ENCODE results near the gene ABHD2. TPM values are rescaled to one million over a fixed set of nuclear protein-coding genes. Genes with fewer than 3 reads are reported as not detected.

The ABHD2 gene
- total RNA-seq, 1 donor from 2014 or later = 32.3 TPM

DNA sequence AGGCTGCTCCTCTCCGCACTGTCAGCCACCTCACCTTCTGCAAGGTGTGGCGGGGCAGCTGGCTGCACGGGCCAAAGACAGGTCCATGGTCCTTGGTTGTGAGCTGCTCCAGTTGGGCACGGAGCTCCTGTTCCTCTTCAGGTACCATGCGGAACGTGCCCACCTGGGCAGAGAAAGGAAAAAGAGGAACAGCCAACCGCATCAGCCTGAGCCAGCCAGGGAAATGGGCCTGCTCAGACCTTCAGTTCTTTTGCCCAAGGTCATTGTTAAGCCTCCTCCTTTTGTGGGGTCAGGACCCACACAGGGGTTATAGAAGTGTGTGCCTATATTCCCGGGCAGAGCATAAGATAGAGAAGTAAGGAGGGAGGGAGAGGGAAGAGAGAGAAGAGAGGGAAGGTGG is 130.3 kb downstream of the ABHD2 start:
- Mint-ChIP-seq H3K9me3 (ENCODE audit: unreplicated experiment) (no peaks in the 10 kb centered on the region), H3K36me3 (ENCODE audit: low read depth, unreplicated experiment) (no peaks in the 10 kb centered on the region), H3K4me3 (ENCODE audit: unreplicated experiment) (no peak overlapping the region), H3K27me3 (ENCODE audit: unreplicated experiment) (peaks cover 3% of the 10 kb centered on the region), H3K4me1 (ENCODE audit: unreplicated experiment) (no peaks in the 10 kb centered on the region), H3K27ac (ENCODE audit: unreplicated experiment) (no peak overlapping the region)
- TF ChIP-seq, protein P1, sequence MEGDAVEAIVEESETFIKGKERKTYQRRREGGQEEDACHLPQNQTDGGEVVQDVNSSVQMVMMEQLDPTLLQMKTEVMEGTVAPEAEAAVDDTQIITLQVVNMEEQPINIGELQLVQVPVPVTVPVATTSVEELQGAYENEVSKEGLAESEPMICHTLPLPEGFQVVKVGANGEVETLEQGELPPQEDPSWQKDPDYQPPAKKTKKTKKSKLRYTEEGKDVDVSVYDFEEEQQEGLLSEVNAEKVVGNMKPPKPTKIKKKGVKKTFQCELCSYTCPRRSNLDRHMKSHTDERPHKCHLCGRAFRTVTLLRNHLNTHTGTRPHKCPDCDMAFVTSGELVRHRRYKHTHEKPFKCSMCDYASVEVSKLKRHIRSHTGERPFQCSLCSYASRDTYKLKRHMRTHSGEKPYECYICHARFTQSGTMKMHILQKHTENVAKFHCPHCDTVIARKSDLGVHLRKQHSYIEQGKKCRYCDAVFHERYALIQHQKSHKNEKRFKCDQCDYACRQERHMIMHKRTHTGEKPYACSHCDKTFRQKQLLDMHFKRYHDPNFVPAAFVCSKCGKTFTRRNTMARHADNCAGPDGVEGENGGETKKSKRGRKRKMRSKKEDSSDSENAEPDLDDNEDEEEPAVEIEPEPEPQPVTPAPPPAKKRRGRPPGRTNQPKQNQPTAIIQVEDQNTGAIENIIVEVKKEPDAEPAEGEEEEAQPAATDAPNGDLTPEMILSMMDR (IDR thresholded peaks at IDR 0.05; ENCODE audit: unreplicated experiment) = no peak
- DNase-seq (ENCODE audit: low spot score) = no peak

DNA sequence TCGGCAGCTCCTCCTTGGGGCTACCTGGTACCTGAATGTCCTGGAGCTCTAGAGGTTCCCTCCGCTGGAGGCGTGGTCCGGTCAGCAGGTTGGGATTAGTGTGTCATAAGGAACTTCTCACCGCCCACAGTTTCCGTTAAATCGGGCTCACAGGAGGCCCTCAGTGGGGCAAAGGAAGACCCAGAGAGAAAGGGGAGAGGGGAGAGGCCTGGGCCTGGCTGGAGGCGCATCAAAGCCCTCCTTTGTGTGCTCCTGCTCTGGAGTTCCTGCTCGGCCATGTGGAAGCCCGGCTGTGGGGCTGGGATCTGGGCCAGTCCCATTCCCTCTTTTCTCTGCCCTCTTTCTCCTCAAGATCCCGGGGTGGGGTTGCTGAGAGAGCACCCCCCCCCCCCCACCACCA is 133.3 kb downstream of the ABHD2 start, which contains the start of gene RLBP1:
Gene RLBP1 (minus strand): TSS at position 37 of the 400 bp plus-strand sequence. CDS start 2,604 bp downstream, outside the sequence.
- no peaks in the 10 kb centered on the region for H3K36me3 Mint-ChIP-seq (ENCODE audit: low read depth, unreplicated experiment)
- H3K4me1 Mint-ChIP-seq (ENCODE audit: unreplicated experiment) = no peaks in the 10 kb centered on the region
- peaks cover 3% of the 10 kb centered on the region for H3K27me3 Mint-ChIP-seq (ENCODE audit: unreplicated experiment)
- TF ChIP-seq, protein P1 (IDR thresholded peaks at IDR 0.05; ENCODE audit: unreplicated experiment) = no peak
- no peak within 1 kb of the TSS for H3K4me3 Mint-ChIP-seq (ENCODE audit: unreplicated experiment)
- no peaks in the 10 kb centered on the region for H3K9me3 Mint-ChIP-seq (ENCODE audit: unreplicated experiment)
- H3K27ac Mint-ChIP-seq (ENCODE audit: unreplicated experiment) = no peak within 1 kb of the TSS
- no peak for DNase-seq (ENCODE audit: low spot score)

DNA sequence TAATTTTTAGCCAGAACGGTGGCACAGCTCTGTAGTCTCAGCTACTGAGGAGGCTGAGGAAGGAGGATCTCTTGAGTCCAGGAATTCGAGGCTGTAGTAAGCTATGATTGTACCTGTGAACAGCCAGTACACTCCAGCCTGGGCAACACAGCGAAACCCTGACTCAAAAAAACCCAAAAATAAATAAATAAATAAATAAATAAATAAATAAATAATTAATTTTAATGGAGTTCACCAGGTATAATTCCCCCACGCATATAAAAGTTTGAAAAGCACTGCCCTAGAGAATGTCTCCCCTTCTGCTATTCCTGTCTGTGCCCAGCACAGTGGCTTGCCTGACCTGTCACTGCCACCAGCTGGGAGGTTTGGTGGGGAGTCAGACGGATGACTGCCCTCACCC is 137.3 kb downstream of the ABHD2 start:
- Mint-ChIP-seq H3K36me3 (ENCODE audit: low read depth, unreplicated experiment) (no peaks in the 10 kb centered on the region), H3K27ac (ENCODE audit: unreplicated experiment) (no peak overlapping the region), H3K27me3 (ENCODE audit: unreplicated experiment) (no peaks in the 10 kb centered on the region), H3K4me3 (ENCODE audit: unreplicated experiment) (no peak overlapping the region), H3K9me3 (ENCODE audit: unreplicated experiment) (no peaks in the 10 kb centered on the region), H3K4me1 (ENCODE audit: unreplicated experiment) (no peaks in the 10 kb centered on the region)
- no peak for DNase-seq (ENCODE audit: low spot score)
- TF ChIP-seq, protein P1 (IDR thresholded peaks at IDR 0.05; ENCODE audit: unreplicated experiment) = no peak

DNA sequence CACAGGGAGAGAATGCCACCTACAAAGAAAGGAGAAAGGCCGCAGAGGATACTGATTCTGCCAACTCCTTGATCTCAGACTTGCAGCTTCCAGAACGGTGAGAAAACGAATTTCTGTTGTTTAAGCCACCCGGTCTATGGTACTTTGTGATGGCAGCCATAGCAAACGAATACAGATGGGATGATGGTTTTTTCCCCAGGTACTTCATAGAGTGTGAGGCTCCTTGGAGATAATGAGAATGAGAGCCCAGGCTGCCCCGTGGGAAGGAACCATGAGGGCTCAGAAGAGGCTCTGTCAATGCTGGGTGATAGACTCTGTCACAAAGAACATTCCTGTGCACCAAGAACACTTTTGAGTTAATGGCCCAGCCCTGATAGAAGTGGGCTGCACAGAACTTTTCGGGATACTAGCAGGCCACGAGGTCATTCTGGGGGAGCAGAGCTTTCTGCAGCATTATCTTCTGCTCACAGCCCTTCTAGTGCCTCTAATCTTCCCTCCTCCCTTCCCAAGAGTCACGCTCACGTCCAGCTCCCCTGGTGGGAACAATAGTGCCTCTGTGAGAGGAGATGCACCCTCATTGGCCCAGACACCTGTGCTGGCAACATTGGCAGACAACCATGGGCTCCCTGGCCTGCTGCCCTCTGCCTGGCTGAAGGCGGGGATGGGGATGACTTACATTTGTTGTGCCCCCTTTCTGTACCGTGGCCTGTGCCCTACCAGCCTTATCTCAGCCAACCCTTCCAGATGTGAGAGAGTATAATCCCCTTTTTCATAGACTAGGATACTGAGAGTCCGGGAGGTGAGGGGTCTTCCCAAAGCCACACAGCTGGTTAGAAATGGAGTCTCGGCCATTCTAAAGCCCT is 138.3 kb downstream of the ABHD2 start:
- H3K27ac Mint-ChIP-seq (ENCODE audit: unreplicated experiment) = no peak overlapping the region
- no peak overlapping the region for H3K4me3 Mint-ChIP-seq (ENCODE audit: unreplicated experiment)

More for the DNA sequence above, 138.3 kb downstream of the ABHD2 start:
- no peak for DNase-seq (ENCODE audit: low spot score)
- H3K9me3 Mint-ChIP-seq (ENCODE audit: unreplicated experiment) = no peaks in the 10 kb centered on the region
- H3K36me3 Mint-ChIP-seq (ENCODE audit: low read depth, unreplicated experiment) = no peaks in the 10 kb centered on the region
- H3K27me3 Mint-ChIP-seq (ENCODE audit: unreplicated experiment) = no peaks in the 10 kb centered on the region
- TF ChIP-seq, protein P1 (IDR thresholded peaks at IDR 0.05; ENCODE audit: unreplicated experiment) = no peak
- no peaks in the 10 kb centered on the region for H3K4me1 Mint-ChIP-seq (ENCODE audit: unreplicated experiment)

Measured in endothelial cell (in vitro differentiated cells).